Liver (tissue), 10 donors: Measurements from ENCODE around the gene GNAS-AS1. TPM values are rescaled to one million over a fixed set of nuclear protein-coding genes. Genes with fewer than 3 reads are reported as not detected.

Experiments
- DNase-seq: peaks from one replicate; pipeline ENCODE4 v3.0.0-alpha.2; 2017; ENCODE audit warnings: low spot score
- H3K27ac ChIP-seq, 2 donors: one replicate each; pipeline ENCODE4 v1.7.0; 2013; ENCODE audit warnings: inconsistent platforms in 2 of 2, low read length in 2 of 2, control low read depth in 1 of 2, low read depth in 1 of 2, mild to moderate bottlenecking in 1 of 2
- H3K27me3 ChIP-seq, 4 donors: one replicate each; pipeline versions ENCODE4 v1.6.1 to v1.7.0; 2013; ENCODE audit warnings: low read length in 3 of 4, inconsistent platforms in 1 of 4, mild to moderate bottlenecking in 1 of 4, moderate library complexity in 1 of 4; ENCODE audit not compliant: control insufficient read depth in 4 of 4, insufficient read depth in 4 of 4
- H3K36me3 ChIP-seq, 4 donors: one replicate each; pipeline versions ENCODE4 v1.6.1 to v1.7.0; 2013; ENCODE audit warnings: low read length in 3 of 4, mild to moderate bottlenecking in 3 of 4, low read depth in 1 of 4, moderate library complexity in 1 of 4; ENCODE audit not compliant: control insufficient read depth in 4 of 4, insufficient read depth in 3 of 4
- H3K4me1 ChIP-seq, 4 donors: one replicate each; pipeline versions ENCODE4 v1.6.1 to v1.7.0; 2013; ENCODE audit warnings: low read length in 3 of 4, mild to moderate bottlenecking in 3 of 4, moderate library complexity in 1 of 4; ENCODE audit not compliant: control insufficient read depth in 4 of 4, insufficient read depth in 4 of 4
- H3K4me3 ChIP-seq, 3 donors: one replicate each; pipeline versions ENCODE4 v1.6.1 to v1.7.0; 2013; ENCODE audit warnings: low read length in 3 of 3, control low read depth in 1 of 3, low read depth in 1 of 3, mild to moderate bottlenecking in 1 of 3
- H3K9ac ChIP-seq, 2 donors: one replicate each; pipeline ENCODE4 v1.7.0; 2013; ENCODE audit warnings: low read length in 2 of 2, mild to moderate bottlenecking in 2 of 2, moderate library complexity in 2 of 2, control low read depth in 1 of 2, low read depth in 1 of 2
- H3K9me3 ChIP-seq, 4 donors: one replicate each; pipeline versions ENCODE4 v1.6.1 to v1.7.0; 2013; ENCODE audit warnings: low read length in 3 of 4; ENCODE audit not compliant: control insufficient read depth in 4 of 4
- EGR1 ChIP-seq, 2 donors: IDR thresholded peaks; 2 replicates each; pipeline ENCODE4 v1.6.1; 2016 to 2018; ENCODE audit warnings: antibody characterized with exemption in 2 of 2, low read depth in 2 of 2
- FOXA1 ChIP-seq: IDR thresholded peaks from 2 replicates; pipeline ENCODE4 v1.6.1; 2016; ENCODE audit warnings: antibody characterized with exemption
- FOXA2 ChIP-seq: IDR thresholded peaks from 2 replicates; pipeline ENCODE4 v1.6.1; 2016; ENCODE audit warnings: antibody characterized with exemption
- GABPA ChIP-seq, 2 donors: IDR thresholded peaks in 1 of 2; conservative IDR thresholded peaks in 1 of 2; 2 replicates each; pipeline ENCODE4 v1.6.1; 2016; ENCODE audit warnings: antibody characterized with exemption in 2 of 2, mild to moderate bottlenecking in 1 of 2, moderate library complexity in 1 of 2
- HNF4A ChIP-seq, 2 donors: conservative IDR thresholded peaks; 2 replicates each; pipeline ENCODE4 v1.6.1; 2016; ENCODE audit warnings: antibody characterized with exemption in 2 of 2, mild to moderate bottlenecking in 2 of 2
- HNF4G ChIP-seq: IDR thresholded peaks from 2 replicates; pipeline ENCODE4 v1.6.1; 2016; ENCODE audit warnings: antibody characterized with exemption
- JUND ChIP-seq, 2 donors: IDR thresholded peaks; 2 replicates each; pipeline ENCODE4 v1.6.1; 2016; ENCODE audit warnings: antibody characterized with exemption in 2 of 2
- MAX ChIP-seq: IDR thresholded peaks from 2 replicates; pipeline ENCODE4 v1.6.1; 2016; ENCODE audit warnings: antibody characterized with exemption
- NR2F2 ChIP-seq: IDR thresholded peaks from 2 replicates; pipeline ENCODE4 v1.6.1; 2016; ENCODE audit warnings: antibody characterized with exemption
- RAD21 ChIP-seq, 2 donors: IDR thresholded peaks; 2 replicates each; pipeline ENCODE4 v1.6.1; 2016; ENCODE audit warnings: antibody characterized with exemption in 2 of 2, mild to moderate bottlenecking in 2 of 2
- RXRA ChIP-seq, 2 donors: IDR thresholded peaks; 2 replicates each; pipeline ENCODE4 v1.6.1; 2017 to 2018; ENCODE audit warnings: antibody characterized with exemption in 2 of 2, mild to moderate bottlenecking in 1 of 2
- SP1 ChIP-seq: IDR thresholded peaks from 2 replicates; pipeline ENCODE4 v1.6.1; 2018; ENCODE audit warnings: antibody characterized with exemption, mild to moderate bottlenecking
- TAF1 ChIP-seq: conservative IDR thresholded peaks from 2 replicates; pipeline ENCODE4 v1.6.1; 2016; ENCODE audit warnings: antibody characterized with exemption, mild to moderate bottlenecking
- YY1 ChIP-seq: IDR thresholded peaks from 2 replicates; pipeline ENCODE4 v1.6.1; 2016; ENCODE audit warnings: antibody characterized with exemption, mild to moderate bottlenecking
- ZBTB33 ChIP-seq: IDR thresholded peaks from 2 replicates; pipeline ENCODE4 v1.6.1; 2016; ENCODE audit warnings: antibody characterized with exemption
- WGBS: extraction: QIAGEN DNeasy Blood & Tissue Kit; methylation state at CpG from one replicate; pipeline ENCODE4 v1.1.7; 2013; 5-methylcytosine and 5-hydroxymethylcytosine counted together
- polyA plus RNA-seq, 2 donors: library from polyadenylated mRNA; stranded (reverse) in 1 of 2; unstranded in 1 of 2; fragments of 200-250 nt in 1 of 2; fragments of >200 nt in 1 of 2; fragmentation: Nextera tagmentation in 1 of 2; extraction: Ambion mirVana in 1 of 2; gene quantifications; one replicate each; pipeline versions ENCODE4 v1.2.1 to v1.2.3, GENCODE V29; 2013 to 2015
- small RNA-seq: library from RNA; depleted of rRNA; stranded (forward); fragments of <200 nt; gene quantifications from one replicate; pipeline ENCODE3, GENCODE V24; 2014
- total RNA-seq, 2 donors: library from RNA; depleted of rRNA; stranded (reverse); fragments of >200 nt; gene quantifications; one replicate each; pipeline ENCODE4 v1.2.3, GENCODE V29; 2014
- TF ChIP-seq, protein P1 (sequence below): IDR thresholded peaks from 2 replicates; pipeline ENCODE4 v1.6.1; 2016; ENCODE audit warnings: antibody characterized with exemption, mild to moderate bottlenecking
- TF ChIP-seq, protein P2 (sequence below): IDR thresholded peaks from 2 replicates; pipeline ENCODE4 v1.6.1; 2016; ENCODE audit warnings: antibody characterized with exemption
- TF ChIP-seq, protein P3 (sequence below): fragments of 150-350 bp; IDR thresholded peaks from 2 replicates; pipeline ENCODE4 v1.5.1; 2017; ENCODE audit warnings: improper control_type of control experiment, low read depth, low read length; ENCODE audit not compliant: missing input control
- donor health status: healthy.
- donor health status: healthy.
- donor health status: healthy.
- donor health status: healthy.
- donor health status: healthy.

The GNAS-AS1 gene
- total and polyA plus RNA-seq, 4 donors, result 0.08 to 0.42 (median 0.09) TPM; not detected in 1

DNA sequence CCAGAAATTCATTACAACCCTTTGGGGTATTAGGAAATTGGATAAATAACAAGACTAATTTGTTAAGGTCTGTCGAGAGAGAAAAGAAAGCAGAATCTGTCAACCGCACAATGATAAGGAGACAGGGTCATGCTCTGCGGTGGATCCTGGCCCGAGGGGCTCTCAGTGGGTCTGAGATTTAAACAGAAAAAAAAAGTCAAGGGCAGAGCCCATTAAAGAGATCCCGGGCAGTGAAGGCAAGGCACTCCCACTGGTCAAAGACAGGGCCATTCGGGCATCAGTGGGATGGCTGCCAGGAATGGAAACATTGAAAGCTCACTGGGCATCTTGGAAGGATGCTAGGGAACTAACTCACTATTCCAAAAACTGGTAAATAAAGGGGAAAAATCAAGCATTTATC is 77.9 kb downstream of the GNAS-AS1 start:
- WGBS, result 69% methylated on average over 6 of the region's 6 CpGs
- H3K4me1 ChIP-seq, result no peaks in the 10 kb centered on the region
- H3K27me3 ChIP-seq, result peaks cover 0 to 7% (median 2%) of the 10 kb centered on the region in 4 donors
- H3K27ac ChIP-seq, result no peak overlapping the region
- H3K9ac ChIP-seq, result no peak overlapping the region
- TF ChIP-seq ZBTB33 (no peak), GABPA (IDR thresholded peaks at IDR 0.05 in 1 of 2, conservative IDR thresholded peaks at IDR 0.05 in 1 of 2) (no peak), HNF4G (no peak), NR2F2 (no peak), TAF1 (no peak), YY1 (no peak), EGR1 (IDR thresholded peaks at IDR 0.05; ENCODE audit: low read depth in 2 of 2) (no peak), RXRA (IDR thresholded peaks at IDR 0.05) (no peak), FOXA1 (no peak), HNF4A (conservative IDR thresholded peaks at IDR 0.05) (no peak), JUND (IDR thresholded peaks at IDR 0.05) (no peak), FOXA2 (no peak), MAX (no peak), SP1 (no peak), RAD21 (IDR thresholded peaks at IDR 0.05) (no peak)
- TF ChIP-seq, protein P1, sequence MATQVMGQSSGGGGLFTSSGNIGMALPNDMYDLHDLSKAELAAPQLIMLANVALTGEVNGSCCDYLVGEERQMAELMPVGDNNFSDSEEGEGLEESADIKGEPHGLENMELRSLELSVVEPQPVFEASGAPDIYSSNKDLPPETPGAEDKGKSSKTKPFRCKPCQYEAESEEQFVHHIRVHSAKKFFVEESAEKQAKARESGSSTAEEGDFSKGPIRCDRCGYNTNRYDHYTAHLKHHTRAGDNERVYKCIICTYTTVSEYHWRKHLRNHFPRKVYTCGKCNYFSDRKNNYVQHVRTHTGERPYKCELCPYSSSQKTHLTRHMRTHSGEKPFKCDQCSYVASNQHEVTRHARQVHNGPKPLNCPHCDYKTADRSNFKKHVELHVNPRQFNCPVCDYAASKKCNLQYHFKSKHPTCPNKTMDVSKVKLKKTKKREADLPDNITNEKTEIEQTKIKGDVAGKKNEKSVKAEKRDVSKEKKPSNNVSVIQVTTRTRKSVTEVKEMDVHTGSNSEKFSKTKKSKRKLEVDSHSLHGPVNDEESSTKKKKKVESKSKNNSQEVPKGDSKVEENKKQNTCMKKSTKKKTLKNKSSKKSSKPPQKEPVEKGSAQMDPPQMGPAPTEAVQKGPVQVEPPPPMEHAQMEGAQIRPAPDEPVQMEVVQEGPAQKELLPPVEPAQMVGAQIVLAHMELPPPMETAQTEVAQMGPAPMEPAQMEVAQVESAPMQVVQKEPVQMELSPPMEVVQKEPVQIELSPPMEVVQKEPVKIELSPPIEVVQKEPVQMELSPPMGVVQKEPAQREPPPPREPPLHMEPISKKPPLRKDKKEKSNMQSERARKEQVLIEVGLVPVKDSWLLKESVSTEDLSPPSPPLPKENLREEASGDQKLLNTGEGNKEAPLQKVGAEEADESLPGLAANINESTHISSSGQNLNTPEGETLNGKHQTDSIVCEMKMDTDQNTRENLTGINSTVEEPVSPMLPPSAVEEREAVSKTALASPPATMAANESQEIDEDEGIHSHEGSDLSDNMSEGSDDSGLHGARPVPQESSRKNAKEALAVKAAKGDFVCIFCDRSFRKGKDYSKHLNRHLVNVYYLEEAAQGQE, result no peak
- TF ChIP-seq, protein P2, sequence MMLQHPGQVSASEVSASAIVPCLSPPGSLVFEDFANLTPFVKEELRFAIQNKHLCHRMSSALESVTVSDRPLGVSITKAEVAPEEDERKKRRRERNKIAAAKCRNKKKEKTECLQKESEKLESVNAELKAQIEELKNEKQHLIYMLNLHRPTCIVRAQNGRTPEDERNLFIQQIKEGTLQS, result no peak
- TF ChIP-seq, protein P3, sequence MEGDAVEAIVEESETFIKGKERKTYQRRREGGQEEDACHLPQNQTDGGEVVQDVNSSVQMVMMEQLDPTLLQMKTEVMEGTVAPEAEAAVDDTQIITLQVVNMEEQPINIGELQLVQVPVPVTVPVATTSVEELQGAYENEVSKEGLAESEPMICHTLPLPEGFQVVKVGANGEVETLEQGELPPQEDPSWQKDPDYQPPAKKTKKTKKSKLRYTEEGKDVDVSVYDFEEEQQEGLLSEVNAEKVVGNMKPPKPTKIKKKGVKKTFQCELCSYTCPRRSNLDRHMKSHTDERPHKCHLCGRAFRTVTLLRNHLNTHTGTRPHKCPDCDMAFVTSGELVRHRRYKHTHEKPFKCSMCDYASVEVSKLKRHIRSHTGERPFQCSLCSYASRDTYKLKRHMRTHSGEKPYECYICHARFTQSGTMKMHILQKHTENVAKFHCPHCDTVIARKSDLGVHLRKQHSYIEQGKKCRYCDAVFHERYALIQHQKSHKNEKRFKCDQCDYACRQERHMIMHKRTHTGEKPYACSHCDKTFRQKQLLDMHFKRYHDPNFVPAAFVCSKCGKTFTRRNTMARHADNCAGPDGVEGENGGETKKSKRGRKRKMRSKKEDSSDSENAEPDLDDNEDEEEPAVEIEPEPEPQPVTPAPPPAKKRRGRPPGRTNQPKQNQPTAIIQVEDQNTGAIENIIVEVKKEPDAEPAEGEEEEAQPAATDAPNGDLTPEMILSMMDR, result no peak
- H3K9me3 ChIP-seq, result no peaks in the 10 kb centered on the region
- no peaks in the 10 kb centered on the region for H3K36me3 ChIP-seq
- H3K4me3 ChIP-seq, result no peak overlapping the region
- no peak for DNase-seq

Small RNA genes lying within 50 kb of the gene (small RNA-seq; reads per million reads assigned to genes)
- not detected for gene MIR298
- gene RF02127, result not detected
- not detected for gene RF02128
- gene RF02130, result not detected
- gene RF02131, result not detected

Other genes with a start within 250 kb of the GNAS-AS1 start
- gene STX16, start 199.6 kb downstream of the GNAS-AS1 start, total RNA-seq, result 10 to 100 TPM; 18.6 to 32.5 TPM
- 10 to 100 TPM in 1 of 2 donors, 1 to 10 TPM in 1; 8.5 to 14.7 TPM for gene STX16, start 199.6 kb downstream of the GNAS-AS1 start, polyA plus RNA-seq
- 10 to 100 TPM in 1 of 2 donors, 1 to 10 TPM in 1; 8.0 to 13.3 TPM for gene NPEPL1, start 158.1 kb downstream of the GNAS-AS1 start, total RNA-seq
- gene NPEPL1, start 158.1 kb downstream of the GNAS-AS1 start, polyA plus RNA-seq, result 10 to 100 TPM; 10.7 to 11.0 TPM
- 100 to 1,000 TPM; 234 to 360 TPM for gene GNAS, start 1.8 kb upstream of the GNAS-AS1 start, total RNA-seq
- gene GNAS, start 1.8 kb upstream of the GNAS-AS1 start, polyA plus RNA-seq, result 100 to 1,000 TPM; 115 to 321 TPM
- gene NELFCD, start 130.4 kb upstream of the GNAS-AS1 start, total RNA-seq, result 10 to 100 TPM; 39.1 to 39.8 TPM
- gene NELFCD, start 130.4 kb upstream of the GNAS-AS1 start, polyA plus RNA-seq, result 10 to 100 TPM; 28.1 to 35.0 TPM
- 100 to 1,000 TPM; 146 to 233 TPM for gene CTSZ, start 156.4 kb upstream of the GNAS-AS1 start, total RNA-seq
- 100 to 1,000 TPM in 1 of 2 donors, 10 to 100 TPM in 1; 11.8 to 229 TPM for gene CTSZ, start 156.4 kb upstream of the GNAS-AS1 start, polyA plus RNA-seq
- 10 to 100 TPM in 1 of 2 donors, under 1 TPM in 1; 0.17 to 59.5 TPM for gene TUBB1, start 168.5 kb upstream of the GNAS-AS1 start, total RNA-seq
- under 1 TPM; 0.20 to 0.28 TPM for gene TUBB1, start 168.5 kb upstream of the GNAS-AS1 start, polyA plus RNA-seq
- gene ATP5F1E, start 181.4 kb upstream of the GNAS-AS1 start, total RNA-seq, result 10 to 100 TPM; 11.7 to 16.6 TPM
- 100 to 1,000 TPM in 1 of 2 donors, 10 to 100 TPM in 1; 38.8 to 148 TPM for gene ATP5F1E, start 181.4 kb upstream of the GNAS-AS1 start, polyA plus RNA-seq
- 10 to 100 TPM; 32.0 to 38.1 TPM for gene PRELID3B, start 191.9 kb upstream of the GNAS-AS1 start, total RNA-seq
- 10 to 100 TPM; 18.2 to 18.6 TPM for gene PRELID3B, start 191.9 kb upstream of the GNAS-AS1 start, polyA plus RNA-seq